Skeletal muscle satellite cell (primary cell): ENCODE data around the gene ASB8.
"Not testable (repeated sequence)": the region's sequence is repeated elsewhere in the genome, so short reads cannot be mapped to it uniquely, and the experiment has no call there.

Experiments
- H3K27me3 ChIP-seq: 2 replicates; pipeline ENCODE4 v1.7.0; 2013; ENCODE audit warnings: low read length; ENCODE audit not compliant: control insufficient read depth, insufficient read depth
- H3K36me3 ChIP-seq: 2 replicates; pipeline ENCODE4 v1.7.0; 2013; ENCODE audit warnings: mild to moderate bottlenecking, control low read depth, low read length; ENCODE audit not compliant: insufficient read depth
- H3K4me1 ChIP-seq: 2 replicates; pipeline ENCODE4 v1.7.0; 2013; ENCODE audit warnings: low read length; ENCODE audit not compliant: control insufficient read depth, insufficient read depth
- H3K4me2 ChIP-seq: 2 replicates; pipeline ENCODE4 v1.7.0; 2013; ENCODE audit warnings: mild to moderate bottlenecking, low read length
- H3K4me3 ChIP-seq: 2 replicates; pipeline ENCODE4 v1.7.0; 2013; ENCODE audit warnings: low read length
- H3K9ac ChIP-seq: 2 replicates; pipeline ENCODE4 v1.7.0; 2013; ENCODE audit warnings: mild to moderate bottlenecking, low read depth, low read length, moderate library complexity
- H3K9me3 ChIP-seq: replicated peaks from 2 replicates; pipeline ENCODE4 v1.7.0; 2013; ENCODE audit warnings: mild to moderate bottlenecking, control low read depth, low read length

The ASB8 gene

DNA sequence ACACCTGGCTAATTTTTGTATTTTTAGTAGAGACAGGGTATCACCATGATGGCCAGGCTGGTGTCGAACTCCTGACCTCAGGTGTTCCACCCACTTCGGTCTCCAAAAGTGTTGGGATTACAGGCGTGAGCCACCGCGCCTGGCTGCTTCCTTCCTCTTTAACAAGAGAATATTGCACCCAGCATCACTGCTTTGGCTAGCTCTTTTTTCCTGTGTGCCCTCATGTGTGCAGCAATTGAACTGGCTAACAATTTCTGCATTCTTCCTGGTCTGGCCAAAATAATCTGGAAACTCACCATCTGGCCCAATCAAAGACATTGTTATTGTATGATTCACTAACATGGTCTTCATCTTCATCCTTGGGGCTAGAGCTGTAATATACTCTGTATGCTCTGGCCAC, 2.7 kb upstream of the ASB8 start:
- H3K4me1 ChIP-seq = peaks cover 10% of the 10 kb centered on the region
- no peak overlapping the region for H3K4me2 ChIP-seq
- no peaks in the 10 kb centered on the region for H3K9me3 ChIP-seq
- H3K27me3 ChIP-seq = peaks cover 27% of the 10 kb centered on the region
- H3K36me3 ChIP-seq = no peaks in the 10 kb centered on the region
- H3K4me3 ChIP-seq = no peak overlapping the region
- H3K9ac ChIP-seq = no peak overlapping the region

DNA sequence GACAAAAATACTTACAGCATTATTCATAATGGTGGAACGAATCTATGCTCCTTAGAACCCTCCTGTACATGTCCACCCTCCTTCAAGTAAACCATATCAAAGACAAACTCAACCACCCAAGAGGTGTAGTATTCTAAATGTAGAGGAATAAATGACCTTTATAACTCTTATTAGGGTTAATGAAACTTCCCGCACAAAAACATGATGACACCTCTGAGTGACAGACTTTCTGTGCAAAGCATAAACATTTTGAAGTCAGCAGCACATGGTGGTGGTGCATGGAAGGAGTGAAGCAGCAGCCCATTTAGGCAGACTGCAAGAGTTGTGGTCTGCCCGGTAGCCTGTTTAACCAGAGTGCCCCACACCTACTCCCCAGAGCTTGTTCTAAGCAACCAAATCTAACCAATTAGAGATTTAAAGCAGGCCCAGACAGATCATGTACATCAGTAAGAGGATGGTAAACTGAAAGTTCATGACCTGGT, 615 bp upstream of the ASB8 start:
- Histone ChIP-seq H3K4me2 (peak overlapping the region; percentile 83), H3K9ac (peak overlapping the region; percentile 92), H3K36me3 (peaks cover 4% of the 10 kb centered on the region), H3K9me3 (no peaks in the 10 kb centered on the region), H3K27me3 (peaks cover 15% of the 10 kb centered on the region), H3K4me3 (peak overlapping the region; percentile 99), H3K4me1 (peaks cover 10% of the 10 kb centered on the region)

DNA sequence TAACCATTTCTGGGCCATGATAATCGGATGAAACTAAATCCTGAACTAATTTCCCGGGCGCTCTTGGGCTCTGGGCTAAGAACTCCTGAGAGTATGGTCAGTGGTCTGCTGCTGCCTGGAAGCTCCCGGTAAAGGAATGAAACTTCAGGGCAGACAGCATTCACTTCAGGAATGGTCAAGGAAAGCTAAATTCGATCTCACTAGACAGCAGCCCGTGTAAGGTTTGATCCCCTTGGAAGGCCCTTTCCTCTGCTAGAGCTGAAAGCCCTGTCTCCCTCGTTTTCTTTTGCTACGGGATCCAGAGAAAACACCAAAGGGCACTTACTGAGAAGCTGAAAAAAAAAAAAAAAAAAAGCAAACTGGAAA, 680 bp downstream of the ASB8 start:
- Histone ChIP-seq H3K27me3 (peaks cover 10% of the 10 kb centered on the region), H3K36me3 (peaks cover 6% of the 10 kb centered on the region), H3K4me1 (peaks cover 10% of the 10 kb centered on the region), H3K9me3 (no peaks in the 10 kb centered on the region), H3K4me3 (peak overlapping the region; percentile 99), H3K4me2 (peak overlapping the region; percentile 83), H3K9ac (peak overlapping the region; percentile 92)

DNA sequence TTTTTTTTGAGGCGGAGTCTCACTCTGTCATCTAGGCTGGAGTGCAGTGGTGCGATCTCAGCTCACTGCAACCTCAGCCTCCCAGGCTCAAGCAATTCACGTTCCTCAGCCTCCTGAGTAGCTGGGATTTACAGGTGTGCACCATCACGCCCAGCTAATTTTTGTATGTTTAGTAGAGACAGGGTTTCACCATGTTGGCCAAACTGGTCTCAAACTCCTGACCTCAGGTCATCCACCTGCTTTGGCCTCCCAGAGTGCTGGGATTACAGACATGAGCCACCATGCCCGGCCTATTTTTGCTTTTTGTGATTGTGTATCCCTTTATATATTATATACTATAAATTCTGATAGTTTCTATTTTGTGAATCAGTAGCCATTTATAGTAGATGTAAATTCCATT, 1.5 kb downstream of the ASB8 start:
- not testable (repeated sequence) for H3K9ac ChIP-seq, H3K27me3 ChIP-seq, H3K4me3 ChIP-seq, H3K9me3 ChIP-seq
- H3K36me3 ChIP-seq = peaks cover 14% of the 10 kb centered on the region
- H3K4me1 ChIP-seq = peaks cover 10% of the 10 kb centered on the region
- H3K4me2 ChIP-seq = peak overlapping the region; percentile 83

DNA sequence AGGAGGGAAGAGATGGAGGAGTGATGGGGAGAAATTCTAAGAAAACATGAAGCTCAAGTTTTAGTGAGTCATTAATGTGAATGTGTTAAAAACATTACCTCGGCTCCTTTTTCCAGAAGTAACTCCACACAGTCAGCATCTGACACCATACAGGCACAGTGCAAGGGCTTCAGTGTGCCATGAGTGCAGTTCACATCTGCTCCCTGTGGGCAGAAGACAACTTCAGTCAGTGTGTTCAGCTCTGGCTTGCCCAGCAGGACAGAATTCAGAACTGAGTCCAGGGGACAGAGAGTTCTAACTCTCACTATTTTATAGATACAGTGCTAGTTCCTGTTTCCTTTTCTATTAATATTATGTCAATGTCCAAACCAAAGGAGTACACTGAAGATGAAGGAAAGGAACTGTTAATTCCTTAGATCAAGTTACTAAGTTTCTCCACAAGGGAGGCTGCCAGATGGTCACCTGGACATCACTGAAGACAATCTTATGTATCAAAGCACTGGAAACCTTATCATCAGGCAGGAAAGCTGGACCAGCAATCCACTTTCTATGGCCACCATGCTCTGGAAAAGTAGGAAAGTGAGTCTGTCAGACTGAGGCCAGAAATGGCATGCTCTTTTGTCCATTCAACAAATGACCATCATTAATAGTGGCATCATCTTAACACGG, 6.1 kb downstream of the ASB8 start:
- no peaks in the 10 kb centered on the region for H3K9me3 ChIP-seq
- H3K4me1 ChIP-seq = peaks cover 2% of the 10 kb centered on the region
- no peak overlapping the region for H3K9ac ChIP-seq
- H3K4me3 ChIP-seq = no peak overlapping the region
- no peak overlapping the region for H3K4me2 ChIP-seq
- H3K27me3 ChIP-seq = no peaks in the 10 kb centered on the region
- H3K36me3 ChIP-seq = peaks cover 53% of the 10 kb centered on the region

DNA sequence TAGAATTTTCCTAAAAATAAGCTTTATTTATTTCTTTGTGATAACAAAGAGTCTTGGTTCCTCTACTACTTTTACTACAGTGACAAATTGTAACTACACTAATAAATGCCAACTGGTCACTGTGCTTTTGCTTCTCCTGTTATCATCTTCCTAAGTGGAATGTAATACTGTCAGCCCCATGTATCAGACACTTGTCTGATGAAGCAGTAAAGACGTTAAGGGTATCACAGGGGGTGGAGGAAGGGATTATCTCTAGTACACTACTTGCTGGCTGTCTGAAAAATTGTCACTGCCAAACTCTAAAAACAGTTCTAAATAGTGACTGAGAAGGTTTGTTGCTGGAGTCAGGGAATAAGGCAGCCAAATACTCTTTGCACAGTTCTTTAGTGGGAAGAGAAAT, 11.3 kb downstream of the ASB8 start:
- H3K36me3 ChIP-seq = peaks cover 76% of the 10 kb centered on the region
- no peaks in the 10 kb centered on the region for H3K4me1 ChIP-seq

DNA sequence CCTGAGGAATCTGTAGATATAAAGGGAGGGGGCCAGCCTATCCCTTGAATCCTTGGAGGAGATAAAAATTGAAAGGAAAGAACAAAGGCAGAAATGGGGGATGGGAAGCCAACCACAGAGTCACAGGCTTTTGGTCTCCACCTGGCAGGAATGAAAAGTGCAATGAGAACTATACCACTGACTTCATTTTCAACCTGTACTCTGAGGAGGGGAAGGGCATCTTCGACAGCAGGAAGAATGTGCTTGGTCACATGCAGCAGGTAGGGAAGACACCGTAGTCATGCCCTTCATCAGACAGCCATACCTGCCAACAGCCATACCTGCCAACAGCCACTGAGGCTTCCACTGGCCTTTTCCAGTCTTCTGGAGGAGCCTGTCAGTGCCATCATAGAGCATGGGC, 13.4 kb downstream of the ASB8 start:
- Histone ChIP-seq H3K4me3 (no peak overlapping the region), H3K27me3 (no peaks in the 10 kb centered on the region), H3K9me3 (no peaks in the 10 kb centered on the region), H3K4me2 (no peak overlapping the region), H3K4me1 (no peaks in the 10 kb centered on the region), H3K36me3 (peaks cover 71% of the 10 kb centered on the region), H3K9ac (no peak overlapping the region)

More for the DNA sequence above, 11.3 kb downstream of the ASB8 start:
- no peaks in the 10 kb centered on the region for H3K27me3 ChIP-seq
- H3K4me3 ChIP-seq = no peak overlapping the region
- H3K4me2 ChIP-seq = no peak overlapping the region
- no peaks in the 10 kb centered on the region for H3K9me3 ChIP-seq
- no peak overlapping the region for H3K9ac ChIP-seq

DNA sequence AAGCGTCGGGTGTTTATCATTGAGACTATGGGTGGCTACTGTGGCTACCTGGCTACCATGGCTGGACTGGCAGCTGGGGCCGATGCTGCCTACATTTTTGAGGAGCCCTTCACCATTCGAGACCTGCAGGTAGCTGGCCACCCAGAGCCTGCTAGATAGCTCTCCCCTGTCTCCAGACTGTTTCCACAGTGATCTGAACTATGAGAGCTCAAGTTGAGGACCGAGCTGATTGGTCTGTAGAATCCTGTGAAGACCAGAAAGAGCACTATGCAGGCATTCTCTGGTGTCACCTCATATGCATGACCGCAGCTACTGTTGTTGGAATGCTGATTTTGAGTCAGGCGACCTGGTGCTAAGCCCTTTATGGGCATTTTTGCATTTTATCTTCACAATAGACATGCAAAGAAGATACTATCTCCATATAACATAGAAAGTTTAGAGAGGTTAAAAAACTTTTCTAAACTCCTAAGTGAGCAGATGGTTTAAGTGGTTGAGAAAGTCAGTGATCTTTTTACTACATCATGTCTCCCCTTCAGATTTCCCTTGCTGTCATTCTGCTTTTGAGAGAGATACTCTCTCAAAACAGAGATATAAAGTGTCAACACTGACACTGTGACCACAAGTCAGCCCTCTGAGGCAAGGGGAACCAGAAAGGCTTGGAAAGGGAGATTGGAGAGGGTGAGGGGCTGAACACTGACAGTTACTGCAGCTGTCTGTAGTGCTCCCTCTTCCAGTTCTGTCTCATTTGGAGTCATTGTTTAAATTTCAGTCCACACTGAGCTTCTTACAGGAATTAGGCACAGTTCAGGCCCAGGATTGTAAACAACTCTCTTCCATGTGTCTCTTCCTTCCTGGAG, 14.3 kb downstream of the ASB8 start:
- H3K27me3 ChIP-seq = no peaks in the 10 kb centered on the region
- H3K9ac ChIP-seq = no peak overlapping the region
- no peaks in the 10 kb centered on the region for H3K4me1 ChIP-seq
- H3K9me3 ChIP-seq = no peaks in the 10 kb centered on the region
- peaks cover 71% of the 10 kb centered on the region for H3K36me3 ChIP-seq
- no peak overlapping the region for H3K4me2 ChIP-seq
- H3K4me3 ChIP-seq = no peak overlapping the region

DNA sequence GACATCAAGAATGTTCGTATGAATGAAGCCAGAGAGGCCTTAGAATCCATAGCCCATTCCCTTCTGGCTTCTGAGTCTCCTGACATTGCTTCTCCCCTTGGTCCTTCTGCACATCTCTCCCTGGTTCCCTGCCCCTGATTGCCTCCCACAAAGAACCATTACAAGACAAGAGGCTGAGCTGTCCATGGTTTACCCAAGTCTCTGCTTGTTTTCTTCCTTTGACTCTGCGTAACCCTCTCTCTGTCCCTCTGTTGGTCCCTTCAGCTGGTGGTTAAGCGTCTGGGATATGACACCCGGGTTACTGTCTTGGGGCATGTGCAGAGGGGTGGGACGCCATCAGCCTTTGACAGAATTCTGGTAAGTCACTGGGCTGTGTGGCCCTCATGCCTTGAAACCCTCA, 22.3 kb downstream of the ASB8 start:
- H3K9ac ChIP-seq = no peak overlapping the region

DNA sequence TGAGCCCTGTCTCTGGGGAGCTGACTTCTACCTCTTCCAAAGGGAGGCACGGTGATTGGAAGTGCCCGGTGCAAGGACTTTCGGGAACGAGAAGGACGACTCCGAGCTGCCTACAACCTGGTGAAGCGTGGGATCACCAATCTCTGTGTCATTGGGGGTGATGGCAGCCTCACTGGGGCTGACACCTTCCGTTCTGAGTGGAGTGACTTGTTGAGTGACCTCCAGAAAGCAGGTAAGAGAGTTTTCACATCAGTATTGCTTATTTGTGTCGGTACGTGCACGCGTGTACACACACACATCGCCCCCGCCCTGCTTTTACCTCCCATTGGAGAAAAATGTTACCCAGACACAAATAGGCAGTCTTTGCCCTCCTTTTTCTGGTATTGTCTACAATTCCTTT, 24.5 kb downstream of the ASB8 start:
- Histone ChIP-seq H3K9ac (no peak overlapping the region), H3K4me1 (no peaks in the 10 kb centered on the region), H3K4me2 (no peak overlapping the region), H3K36me3 (peaks cover 63% of the 10 kb centered on the region), H3K4me3 (no peak overlapping the region), H3K27me3 (no peaks in the 10 kb centered on the region), H3K9me3 (no peaks in the 10 kb centered on the region)

More for the DNA sequence above, 22.3 kb downstream of the ASB8 start:
- Histone ChIP-seq H3K9me3 (no peaks in the 10 kb centered on the region), H3K4me3 (no peak overlapping the region), H3K27me3 (no peaks in the 10 kb centered on the region), H3K4me2 (no peak overlapping the region), H3K4me1 (no peaks in the 10 kb centered on the region), H3K36me3 (peaks cover 78% of the 10 kb centered on the region)

DNA sequence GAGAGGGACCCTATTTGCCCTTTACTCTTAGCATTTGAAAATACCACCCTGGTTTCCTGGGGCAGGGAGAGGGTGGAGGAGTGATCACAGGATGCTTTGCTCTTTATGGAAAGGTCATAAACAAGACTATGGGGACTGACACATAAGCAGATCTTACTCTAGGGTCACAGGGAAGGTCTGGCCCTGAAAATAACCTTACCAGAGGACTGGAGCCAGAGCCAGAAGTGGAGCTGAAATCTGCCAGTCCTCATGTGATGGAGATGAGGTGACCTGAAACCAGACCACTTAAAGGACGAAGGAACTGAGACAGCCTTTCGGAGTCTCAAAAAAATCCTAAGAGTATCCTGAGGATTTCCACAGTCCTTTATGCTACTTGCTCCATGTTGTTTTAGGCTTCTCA, 25.8 kb downstream of the ASB8 start:
- Histone ChIP-seq H3K4me3 (no peak overlapping the region), H3K36me3 (peaks cover 64% of the 10 kb centered on the region), H3K4me2 (no peak overlapping the region), H3K4me1 (no peaks in the 10 kb centered on the region), H3K9ac (no peak overlapping the region), H3K9me3 (no peaks in the 10 kb centered on the region), H3K27me3 (no peaks in the 10 kb centered on the region)
